Measurements from ENCODE around the gene SLC22A12. TPM values are rescaled to one million over a fixed set of nuclear protein-coding genes. Genes with fewer than 3 reads are reported as not detected.

The SLC22A12 gene
- total and polyA plus RNA-seq, 2 of the 8 experiments (the other 6 are each of a cell fraction or from before 2014, with no cell fraction given) = not detected

- no peak for TF ChIP-seq CHD7 (IDR thresholded peaks at IDR 0.05; ENCODE audit: insufficient replicate concordance, low read length)
- TF ChIP-seq RAD21 (IDR thresholded peaks at IDR 0.05 in 1 of 2, conservative IDR thresholded peaks at IDR 0.05 in 1 of 2; ENCODE audit: low read depth in 2 of 2, low read length in 2 of 2) = no peak
- TF ChIP-seq MAX (IDR thresholded peaks at IDR 0.05) = no peak
- no peak for TF ChIP-seq RNF2 (IDR thresholded peaks at IDR 0.05; ENCODE audit: borderline replicate concordance, low read depth, low read length, missing control alignments, poor library complexity, severe bottlenecking)
- TF ChIP-seq KDM5A (IDR thresholded peaks at IDR 0.05; ENCODE audit: low read length) = no peak
- TF ChIP-seq CHD1 (IDR thresholded peaks at IDR 0.05; ENCODE audit: low read depth, low read length) = no peak
- no peak for TF ChIP-seq CEBPB (IDR thresholded peaks at IDR 0.05; ENCODE audit: low read depth, low read length)
- TF ChIP-seq POU5F1 (IDR thresholded peaks at IDR 0.05; ENCODE audit: low read depth, low read length) = no peak
- TF ChIP-seq KDM4A (IDR thresholded peaks at IDR 0.05; ENCODE audit: low read depth, low read length, severe bottlenecking) = no peak
- no peak for TF ChIP-seq RBBP5 (IDR thresholded peaks at IDR 0.05; ENCODE audit: borderline replicate concordance, low read depth, low read length)
- TF ChIP-seq SRF (IDR thresholded peaks at IDR 0.05; ENCODE audit: low read depth, low read length) = no peak
Measured at GRCh38 chr11:64572143-64572542, 18.9 kb upstream of the SLC22A12 start (continued).

Measured in H1 (cell line).